ENCODE results near the gene TMEM218.
A peak's percentile ranks its signal among the peaks of the same experiment; 100 is the strongest.
"Not testable (repeated sequence)": the region's sequence is repeated elsewhere in the genome, so short reads cannot be mapped to it uniquely, and the experiment has no call there.

Gene TMEM218

GRCh38 chr11:125128450-125128849 lies 17.0 kb upstream of the TMEM218 start:
- DNase-seq, result no peak

DNA sequence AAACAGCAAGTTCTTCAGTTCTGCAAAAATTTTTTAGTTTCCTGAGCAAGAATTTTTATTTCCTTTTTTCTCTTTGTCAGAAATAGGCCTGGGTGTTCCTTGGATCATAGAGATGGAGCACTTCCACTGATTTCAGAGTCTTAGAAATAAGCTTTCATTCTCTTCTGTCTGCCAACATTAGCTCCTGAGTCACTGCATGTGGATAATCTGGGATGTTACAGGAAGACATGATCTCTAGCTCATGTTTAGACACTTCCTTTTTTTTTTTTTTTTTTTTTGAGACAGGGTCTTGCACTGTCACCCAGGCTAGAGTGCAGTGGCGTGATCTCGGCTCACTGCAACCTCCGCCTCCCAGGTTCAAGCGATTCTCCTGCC lies 13.2 kb upstream of the TMEM218 start:
- DNase-seq, result no peak

DNA sequence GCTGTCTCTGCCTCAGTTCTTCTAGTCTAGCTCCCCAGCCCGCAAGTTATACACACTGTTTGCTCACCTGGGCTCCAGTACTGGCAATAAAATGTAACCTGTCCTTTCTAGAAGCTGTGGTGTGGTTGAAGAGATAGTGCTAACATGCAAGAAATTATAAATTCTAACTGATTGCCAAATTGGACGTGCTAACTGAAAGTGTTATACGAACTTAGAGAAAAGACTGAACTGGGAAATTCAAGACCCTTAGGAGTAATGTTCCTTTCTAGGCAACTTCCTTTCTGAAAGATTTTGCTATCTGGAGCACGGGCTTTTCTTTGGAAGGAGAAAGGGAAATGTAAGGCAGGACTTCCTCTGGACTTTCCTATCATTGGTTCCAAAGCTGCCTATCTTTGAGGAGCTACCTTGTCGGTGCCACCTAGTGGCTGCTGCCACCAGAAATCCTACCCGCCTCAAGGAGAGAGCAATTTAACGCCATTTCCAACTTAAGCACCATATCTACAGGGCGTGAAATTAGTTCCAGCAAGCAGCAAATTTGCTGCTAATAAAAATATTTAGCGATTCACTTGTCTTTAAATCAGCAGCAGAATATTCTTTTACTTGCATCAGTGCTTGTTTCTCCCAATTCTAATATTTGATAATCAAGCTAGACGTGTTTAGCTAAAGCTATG lies 12.7 kb upstream of the TMEM218 start:
- peak; percentile 37 for DNase-seq

GRCh38 chr11:125123194-125123946 lies 11.9 kb upstream of the TMEM218 start:
- no peak for DNase-seq

GRCh38 chr11:125117429-125117828 lies 6.0 kb upstream of the TMEM218 start:
- no peak for DNase-seq

DNA sequence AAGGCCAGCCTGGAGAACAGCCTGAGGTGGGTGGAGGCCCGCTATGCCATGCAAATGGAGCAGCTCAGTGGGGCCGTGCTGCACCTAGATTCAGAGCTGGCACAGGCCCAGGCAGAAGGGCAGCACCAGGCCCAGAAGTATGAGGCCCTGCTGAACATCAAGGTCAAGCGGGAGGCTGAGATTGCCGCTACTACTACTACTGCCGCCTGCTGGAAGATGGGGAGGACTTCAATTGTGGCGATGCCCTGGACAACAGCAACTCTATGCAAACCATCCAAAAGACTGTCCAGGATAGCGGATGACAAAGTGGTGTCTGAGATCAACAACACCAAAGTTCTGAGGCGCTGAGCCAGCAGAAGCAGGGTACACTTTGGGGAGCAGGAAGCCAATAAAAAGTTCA lies 3.1 kb upstream of the TMEM218 start:
- DNase-seq, result no peak

- no peak for DNase-seq
Measured at GRCh38 chr11:125112208-125112604, 780 bp upstream of the TMEM218 start.

DNA sequence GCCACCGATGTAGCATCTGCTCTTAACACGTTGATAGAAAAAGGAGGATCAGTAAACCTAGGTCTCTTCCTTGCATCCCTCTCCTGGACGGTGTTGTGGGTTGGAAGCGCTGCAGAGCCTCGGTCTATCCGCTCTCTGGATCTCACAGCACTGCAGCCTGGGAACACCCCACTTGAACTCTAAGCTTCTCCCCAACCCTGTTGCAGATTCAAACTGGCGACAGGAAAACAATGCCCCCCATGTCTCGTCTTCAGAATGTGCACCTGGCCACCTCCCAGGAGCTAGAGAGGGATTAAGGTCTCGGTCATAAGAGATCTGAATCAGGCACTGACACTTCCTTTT lies 454 bp downstream of the TMEM218 start:
- no peak for DNase-seq

- no peak for DNase-seq
Measured at GRCh38 chr11:125110506-125110905, 920 bp downstream of the TMEM218 start.

- no peak for DNase-seq
Measured at GRCh38 chr11:125108469-125108868, 3.0 kb downstream of the TMEM218 start.

DNA sequence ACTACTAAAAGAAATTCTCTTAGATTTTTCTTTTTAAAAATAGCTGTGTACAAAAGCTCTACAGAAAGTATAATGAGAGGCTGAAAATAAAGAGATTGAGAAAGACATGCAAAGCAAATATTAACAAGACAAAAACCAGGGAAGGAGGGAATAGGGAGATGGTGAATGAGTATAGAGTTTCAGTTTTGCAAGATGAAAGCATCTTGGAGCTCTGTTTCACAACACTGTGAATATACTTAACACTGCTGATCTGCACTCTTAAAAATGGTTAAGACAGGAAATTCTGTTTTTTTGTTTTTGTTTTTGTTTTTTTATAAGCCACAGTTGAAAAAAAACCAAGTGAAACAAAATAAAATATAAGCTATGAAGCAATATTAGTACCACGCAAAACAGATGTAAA lies 5.5 kb downstream of the TMEM218 start:
- no peak for DNase-seq

DNA sequence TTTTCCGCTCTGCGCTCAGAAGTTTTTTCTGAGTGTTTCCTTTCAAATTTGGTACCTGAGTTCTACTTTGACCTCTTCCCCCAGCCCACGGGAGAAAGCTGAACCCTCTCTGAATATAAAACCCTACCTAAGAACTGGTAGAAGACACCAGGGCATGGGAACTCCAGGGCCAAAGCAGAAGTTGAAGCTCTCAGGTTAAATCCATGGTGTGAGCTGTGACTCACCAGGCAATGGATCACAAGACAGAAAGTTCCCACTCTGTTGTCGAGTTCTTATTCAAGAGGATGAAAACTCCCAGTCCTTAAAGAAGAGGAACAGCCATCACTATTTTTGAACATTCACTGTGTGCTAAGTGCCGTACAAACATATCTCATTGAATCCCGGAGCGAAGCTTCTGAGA lies 8.9 kb downstream of the TMEM218 start:
- DNase-seq, result no peak

DNA sequence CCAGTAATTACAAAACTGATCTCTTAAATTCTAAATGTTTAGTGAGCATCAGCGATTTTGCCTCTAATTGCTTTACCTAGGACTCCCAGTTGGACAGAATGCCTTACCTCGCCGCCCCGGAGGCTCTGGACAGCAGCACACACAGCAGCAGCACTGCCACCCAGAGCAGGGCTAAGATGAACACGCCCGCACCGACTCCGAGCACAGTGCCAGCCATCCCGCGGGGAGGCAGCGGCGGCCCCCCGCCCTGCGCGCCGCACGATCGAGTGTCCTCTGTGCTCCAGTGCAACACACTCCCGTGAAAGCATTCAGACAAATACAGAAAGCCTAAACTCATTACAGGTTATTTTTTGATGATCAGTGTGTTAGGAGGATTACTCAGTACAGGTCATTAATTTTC lies 9.4 kb downstream of the TMEM218 start:
- DNase-seq, result no peak

DNA sequence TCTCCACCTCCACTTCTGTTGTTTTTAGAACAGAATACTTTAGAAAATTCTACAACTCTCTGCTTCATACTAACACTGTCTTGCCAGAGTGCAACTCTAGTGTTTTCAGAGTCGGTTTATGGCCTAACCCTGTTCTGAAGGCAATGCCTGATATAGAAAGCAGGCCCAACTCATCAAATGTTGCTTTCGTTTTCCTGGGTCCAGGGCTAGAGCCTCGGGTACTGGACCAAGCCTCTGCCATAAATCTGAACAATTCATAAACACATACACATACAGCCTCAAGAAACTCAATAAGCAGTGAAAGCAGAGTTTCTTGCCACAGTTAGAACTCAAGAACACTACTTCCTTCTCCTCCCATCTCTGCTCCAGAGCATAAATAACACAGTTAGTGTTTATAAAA lies 9.8 kb downstream of the TMEM218 start:
- DNase-seq, result no peak

DNA sequence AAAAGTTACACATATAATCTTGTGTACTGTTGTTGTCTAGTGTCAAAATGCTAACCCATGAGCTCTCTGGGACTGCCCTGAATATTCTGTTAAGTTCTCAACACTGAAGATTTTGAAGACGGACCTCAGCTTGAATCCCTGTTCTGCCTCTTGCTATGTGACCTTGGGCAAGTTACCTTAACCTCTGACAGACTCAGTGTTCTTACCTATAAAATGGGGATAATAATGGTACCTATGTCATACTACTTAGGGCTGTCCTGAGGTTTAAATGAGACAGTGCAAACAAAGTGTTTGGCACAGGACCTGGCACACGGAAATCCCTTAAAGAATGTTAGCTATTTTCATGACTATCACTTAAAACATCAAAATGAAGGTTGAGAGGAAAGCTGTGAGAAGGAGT lies 11.3 kb downstream of the TMEM218 start:
- DNase-seq, result no peak

GRCh38 chr11:125094731-125095130 lies 16.7 kb downstream of the TMEM218 start:
- no peak for DNase-seq

GRCh38 chr11:125093502-125093901 lies 17.9 kb downstream of the TMEM218 start:
- DNase-seq, result no peak

DNA sequence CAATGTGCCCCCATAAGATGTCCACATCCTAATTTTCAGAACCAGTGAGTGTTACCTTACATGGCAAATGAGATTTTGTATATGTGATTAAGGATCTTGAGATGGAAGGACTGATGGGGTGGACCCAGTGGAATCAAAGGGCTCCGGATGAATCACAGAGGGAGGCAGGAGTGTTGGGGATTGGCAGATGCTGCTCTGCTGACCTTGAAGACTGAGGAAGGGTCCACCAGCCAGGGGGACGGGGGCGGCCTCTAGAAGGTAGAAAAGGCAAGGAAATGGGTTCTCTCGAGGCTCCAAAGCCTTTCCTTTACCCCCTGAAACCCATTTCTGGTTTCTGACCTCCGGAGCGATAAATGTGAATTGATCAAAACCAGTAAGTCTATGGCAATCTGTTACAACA lies 18.8 kb downstream of the TMEM218 start:
- no peak for DNase-seq

DNA sequence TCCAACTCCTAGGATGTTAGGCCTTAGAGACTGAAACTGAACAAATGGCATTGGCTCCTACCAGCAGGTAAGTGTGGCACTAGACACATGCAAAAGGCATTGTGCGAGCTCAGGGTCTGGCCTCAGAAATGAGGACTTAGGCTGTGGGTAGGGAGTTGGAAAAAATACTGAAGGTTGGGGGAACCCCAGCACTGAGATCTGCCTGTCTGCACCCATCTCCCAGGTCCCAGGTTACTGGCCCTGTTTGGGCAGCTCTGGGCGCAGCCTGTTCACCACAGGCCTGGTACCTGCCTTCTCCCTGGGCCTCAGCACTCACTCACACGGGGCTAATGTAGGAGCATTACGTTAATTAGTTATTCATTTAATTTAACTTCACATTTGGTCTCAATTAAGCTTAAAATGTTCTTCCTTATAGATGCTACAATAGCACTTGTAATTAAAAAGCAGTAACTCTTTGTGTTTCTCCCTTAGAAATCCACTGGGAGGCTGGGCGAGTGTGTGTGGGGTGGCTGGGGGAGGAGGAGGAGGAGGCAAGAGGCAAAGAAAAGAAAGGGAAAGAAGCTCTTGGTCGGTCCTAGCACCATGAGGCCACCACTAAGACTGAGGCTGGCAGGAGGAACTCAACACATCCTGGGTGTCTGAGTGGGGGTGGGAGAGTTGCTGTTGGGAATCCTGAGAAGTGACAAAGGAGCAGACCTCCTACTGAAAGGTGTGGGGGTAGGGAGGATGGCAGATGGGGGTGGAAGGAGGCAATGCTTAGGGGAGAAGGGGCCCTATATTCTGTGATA lies 19.4 kb downstream of the TMEM218 start:
- DNase-seq, result no peak

GRCh38 chr11:125091247-125091876 lies 20.1 kb downstream of the TMEM218 start:
- DNase-seq, result peak; percentile 74

GRCh38 chr11:125090816-125091215 lies 20.6 kb downstream of the TMEM218 start:
- no peak for DNase-seq

GRCh38 chr11:125090151-125090550 lies 21.3 kb downstream of the TMEM218 start:
- not testable (repeated sequence) for DNase-seq

DNA sequence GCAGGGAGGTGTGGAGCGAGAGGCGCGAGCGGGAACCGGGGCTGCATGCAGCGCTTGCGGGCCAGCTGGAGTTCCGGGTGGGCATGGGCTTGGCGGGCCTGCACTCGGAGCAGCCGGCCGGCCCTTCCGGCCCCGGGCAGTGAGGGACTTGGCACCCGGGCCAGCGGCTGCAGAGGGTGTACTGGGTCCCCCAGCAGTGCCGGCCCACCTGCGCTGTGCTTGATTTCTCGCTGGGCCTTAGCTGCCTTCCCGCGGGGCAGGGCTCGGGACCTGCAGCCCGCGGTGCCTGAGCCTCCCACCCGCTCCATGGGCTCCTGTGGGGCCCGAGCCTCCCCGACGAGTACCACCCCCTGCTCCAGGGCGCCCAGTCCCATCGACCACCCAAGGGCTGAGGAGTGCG lies 21.9 kb downstream of the TMEM218 start:
- DNase-seq, result not testable (repeated sequence)
